ENCODE data around the gene PLCD3.

The PLCD3 gene

GRCh38 chr17:45118691-45119090, 13.6 kb downstream of the PLCD3 start:
- Mint-ChIP-seq H3K27me3 (no peaks in the 10 kb centered on the region), H3K4me3 (no peak overlapping the region), H3K4me1 (ENCODE audit: low read depth) (peaks cover 2% of the 10 kb centered on the region)

DNA sequence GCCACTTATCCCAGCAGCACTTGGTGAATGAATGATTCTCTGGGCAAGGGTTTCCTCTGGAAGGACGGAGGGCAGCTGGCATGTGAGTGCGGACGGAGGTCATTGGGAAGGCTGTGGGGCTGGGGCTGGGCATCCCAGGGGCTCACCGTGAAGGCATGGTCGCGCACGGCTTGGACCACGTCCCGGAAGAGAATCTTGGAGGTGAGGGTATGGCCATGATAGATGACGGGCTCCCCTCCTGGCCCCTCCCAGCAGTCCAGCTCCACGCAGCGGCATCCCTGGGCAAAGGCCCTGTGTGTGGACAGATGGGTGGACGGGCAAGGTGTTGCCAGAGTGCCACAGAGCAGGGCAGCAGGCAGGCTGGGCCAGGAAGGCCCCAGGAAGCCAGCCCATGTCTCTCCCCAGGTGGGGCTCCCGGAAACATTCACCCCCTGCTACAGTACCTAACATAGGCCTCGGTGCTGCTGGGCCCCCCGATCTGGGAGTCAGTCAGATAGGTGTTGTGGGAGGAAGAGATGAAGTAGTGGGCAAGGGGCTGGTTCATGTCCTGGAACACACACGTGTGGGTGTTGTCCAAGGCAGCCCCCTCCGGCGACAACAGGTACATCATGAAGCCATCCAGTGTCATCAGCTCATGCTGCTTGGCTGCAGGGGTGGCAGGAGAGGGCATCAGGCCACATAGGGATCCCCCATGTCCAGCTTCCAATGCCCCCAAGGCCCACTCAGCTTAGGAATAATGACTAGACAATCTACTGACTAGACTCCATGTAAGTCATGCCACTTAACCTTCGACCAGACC, 14.3 kb downstream of the PLCD3 start:
- no peaks in the 10 kb centered on the region for H3K9me3 Mint-ChIP-seq (ENCODE audit: low read depth)
- no peaks in the 10 kb centered on the region for H3K36me3 Mint-ChIP-seq
- H3K27me3 Mint-ChIP-seq: no peaks in the 10 kb centered on the region
- peaks cover 2% of the 10 kb centered on the region for H3K4me1 Mint-ChIP-seq (ENCODE audit: low read depth)
- no peak overlapping the region for H3K4me3 Mint-ChIP-seq
- H3K27ac Mint-ChIP-seq: no peak overlapping the region

More at GRCh38 chr17:45118691-45119090, 13.6 kb downstream of the PLCD3 start:
- H3K36me3 Mint-ChIP-seq: no peaks in the 10 kb centered on the region
- no peak overlapping the region for H3K27ac Mint-ChIP-seq
- H3K9me3 Mint-ChIP-seq (ENCODE audit: low read depth): no peaks in the 10 kb centered on the region

GRCh38 chr17:45117334-45117733, 15.0 kb downstream of the PLCD3 start:
- H3K27me3 Mint-ChIP-seq: no peaks in the 10 kb centered on the region
- H3K4me3 Mint-ChIP-seq: no peak overlapping the region
- no peak overlapping the region for H3K27ac Mint-ChIP-seq
- H3K4me1 Mint-ChIP-seq (ENCODE audit: low read depth): peaks cover 2% of the 10 kb centered on the region
- no peaks in the 10 kb centered on the region for H3K36me3 Mint-ChIP-seq
- no peaks in the 10 kb centered on the region for H3K9me3 Mint-ChIP-seq (ENCODE audit: low read depth)

GRCh38 chr17:45116434-45117016, 15.8 kb downstream of the PLCD3 start:
- Mint-ChIP-seq H3K4me1 (ENCODE audit: low read depth) (peaks cover 2% of the 10 kb centered on the region), H3K4me3 (no peak overlapping the region), H3K36me3 (no peaks in the 10 kb centered on the region), H3K27ac (no peak overlapping the region), H3K27me3 (no peaks in the 10 kb centered on the region), H3K9me3 (ENCODE audit: low read depth) (no peaks in the 10 kb centered on the region)

- no peaks in the 10 kb centered on the region for H3K27me3 Mint-ChIP-seq
- H3K27ac Mint-ChIP-seq: no peak overlapping the region
- no peaks in the 10 kb centered on the region for H3K9me3 Mint-ChIP-seq (ENCODE audit: low read depth)
- no peaks in the 10 kb centered on the region for H3K36me3 Mint-ChIP-seq
- H3K4me1 Mint-ChIP-seq (ENCODE audit: low read depth): no peaks in the 10 kb centered on the region
- no peak overlapping the region for H3K4me3 Mint-ChIP-seq
Observed at GRCh38 chr17:45115871-45116270, 16.4 kb downstream of the PLCD3 start.

- Mint-ChIP-seq H3K4me1 (ENCODE audit: low read depth) (no peaks in the 10 kb centered on the region), H3K27me3 (no peaks in the 10 kb centered on the region), H3K4me3 (no peak overlapping the region), H3K36me3 (no peaks in the 10 kb centered on the region), H3K27ac (no peak overlapping the region), H3K9me3 (ENCODE audit: low read depth) (no peaks in the 10 kb centered on the region)
Observed at GRCh38 chr17:45115015-45115625, 17.2 kb downstream of the PLCD3 start.

- no peak overlapping the region for H3K4me3 Mint-ChIP-seq
- H3K27ac Mint-ChIP-seq: no peak overlapping the region
- H3K9me3 Mint-ChIP-seq (ENCODE audit: low read depth): no peaks in the 10 kb centered on the region
- H3K36me3 Mint-ChIP-seq: no peaks in the 10 kb centered on the region
- no peaks in the 10 kb centered on the region for H3K4me1 Mint-ChIP-seq (ENCODE audit: low read depth)
- no peaks in the 10 kb centered on the region for H3K27me3 Mint-ChIP-seq
Observed at GRCh38 chr17:45114117-45114932, 18.0 kb downstream of the PLCD3 start.

DNA sequence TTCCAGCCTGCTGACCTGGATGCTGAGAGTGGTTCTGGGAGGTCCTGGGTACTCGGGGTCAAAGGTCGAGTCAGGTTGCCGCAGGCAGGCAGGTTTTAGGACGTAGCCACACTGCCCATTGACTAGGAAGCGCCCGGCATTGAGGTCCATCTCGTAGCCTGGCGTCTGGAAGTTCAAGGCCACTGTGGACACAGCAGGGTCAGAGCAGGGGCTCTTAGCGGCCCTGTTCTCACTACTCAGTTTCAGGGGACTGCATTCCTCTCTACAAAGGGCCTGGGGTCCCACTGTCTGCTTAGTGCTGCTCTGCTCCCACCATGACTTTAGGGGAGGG, 18.9 kb downstream of the PLCD3 start:
- H3K27me3 Mint-ChIP-seq: no peaks in the 10 kb centered on the region
- H3K27ac Mint-ChIP-seq: no peak overlapping the region
- no peaks in the 10 kb centered on the region for H3K4me1 Mint-ChIP-seq (ENCODE audit: low read depth)
- H3K4me3 Mint-ChIP-seq: no peak overlapping the region
- no peaks in the 10 kb centered on the region for H3K9me3 Mint-ChIP-seq (ENCODE audit: low read depth)
- H3K36me3 Mint-ChIP-seq: no peaks in the 10 kb centered on the region

GRCh38 chr17:45112559-45113423, 19.5 kb downstream of the PLCD3 start:
- Mint-ChIP-seq H3K36me3 (no peaks in the 10 kb centered on the region), H3K9me3 (ENCODE audit: low read depth) (no peaks in the 10 kb centered on the region), H3K4me3 (no peak overlapping the region), H3K27ac (no peak overlapping the region), H3K4me1 (ENCODE audit: low read depth) (no peaks in the 10 kb centered on the region), H3K27me3 (no peaks in the 10 kb centered on the region)

- H3K36me3 Mint-ChIP-seq: no peaks in the 10 kb centered on the region
Observed at GRCh38 chr17:45111850-45112249, 20.5 kb downstream of the PLCD3 start.

DNA sequence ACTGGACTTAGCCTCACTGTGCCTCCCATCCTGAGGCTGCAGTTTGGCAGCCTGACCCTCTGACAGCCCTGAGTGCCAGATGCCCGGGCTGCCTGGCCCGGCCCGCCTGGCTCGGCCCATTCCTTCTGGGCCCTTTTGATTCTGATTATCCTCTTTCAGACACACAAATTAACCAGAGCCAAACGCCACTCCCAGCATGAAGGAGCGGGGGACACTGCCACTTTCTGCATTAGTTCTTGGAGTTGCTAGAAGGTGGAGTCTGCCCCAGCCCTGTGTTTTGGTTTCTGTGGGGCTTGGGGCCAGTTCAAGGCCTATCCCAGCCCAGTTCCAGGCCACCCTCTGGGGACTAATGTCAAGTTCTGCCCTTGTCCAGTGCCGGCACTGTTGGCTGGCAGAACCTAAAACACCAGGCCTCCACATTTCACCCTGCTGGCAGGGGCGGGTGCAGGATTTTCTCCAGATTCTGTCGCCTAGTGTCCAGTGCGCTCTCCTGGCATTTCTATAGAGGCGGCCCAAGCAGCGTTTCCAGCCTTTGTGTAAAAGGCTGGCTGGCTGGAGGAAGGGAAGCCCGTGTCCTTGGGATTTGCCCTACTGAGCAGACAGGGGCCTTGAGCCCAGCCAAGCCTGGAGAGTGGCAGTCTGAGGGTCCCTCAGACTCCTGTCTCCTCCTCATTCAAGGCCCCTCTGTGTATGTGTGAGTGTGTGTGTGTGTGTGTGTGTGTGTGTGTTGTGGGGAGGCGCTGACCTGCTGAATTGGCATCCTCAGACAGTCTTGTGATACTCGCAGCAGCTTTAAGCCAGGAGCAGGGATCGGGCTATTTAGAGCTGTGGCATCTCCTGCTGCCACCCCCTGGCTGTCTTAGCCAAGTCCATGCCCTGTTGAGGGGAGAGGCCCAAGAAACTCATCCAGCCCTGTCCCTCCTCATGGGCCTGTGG, 21.4 kb downstream of the PLCD3 start:
- H3K36me3 Mint-ChIP-seq: no peaks in the 10 kb centered on the region
- no peaks in the 10 kb centered on the region for H3K9me3 Mint-ChIP-seq (ENCODE audit: low read depth)
- no peaks in the 10 kb centered on the region for H3K4me1 Mint-ChIP-seq (ENCODE audit: low read depth)
- no peak overlapping the region for H3K27ac Mint-ChIP-seq
- no peak overlapping the region for H3K4me3 Mint-ChIP-seq
- H3K27me3 Mint-ChIP-seq: no peaks in the 10 kb centered on the region

More at GRCh38 chr17:45111850-45112249, 20.5 kb downstream of the PLCD3 start:
- Mint-ChIP-seq H3K4me3 (no peak overlapping the region), H3K9me3 (ENCODE audit: low read depth) (no peaks in the 10 kb centered on the region), H3K27ac (no peak overlapping the region), H3K4me1 (ENCODE audit: low read depth) (no peaks in the 10 kb centered on the region), H3K27me3 (no peaks in the 10 kb centered on the region)

GRCh38 chr17:45108595-45109521, 23.5 kb downstream of the PLCD3 start:
- no peaks in the 10 kb centered on the region for H3K4me1 Mint-ChIP-seq (ENCODE audit: low read depth)
- no peak overlapping the region for H3K27ac Mint-ChIP-seq
- H3K36me3 Mint-ChIP-seq: no peaks in the 10 kb centered on the region
- H3K27me3 Mint-ChIP-seq: no peaks in the 10 kb centered on the region
- no peak overlapping the region for H3K4me3 Mint-ChIP-seq
- H3K9me3 Mint-ChIP-seq (ENCODE audit: low read depth): no peaks in the 10 kb centered on the region

DNA sequence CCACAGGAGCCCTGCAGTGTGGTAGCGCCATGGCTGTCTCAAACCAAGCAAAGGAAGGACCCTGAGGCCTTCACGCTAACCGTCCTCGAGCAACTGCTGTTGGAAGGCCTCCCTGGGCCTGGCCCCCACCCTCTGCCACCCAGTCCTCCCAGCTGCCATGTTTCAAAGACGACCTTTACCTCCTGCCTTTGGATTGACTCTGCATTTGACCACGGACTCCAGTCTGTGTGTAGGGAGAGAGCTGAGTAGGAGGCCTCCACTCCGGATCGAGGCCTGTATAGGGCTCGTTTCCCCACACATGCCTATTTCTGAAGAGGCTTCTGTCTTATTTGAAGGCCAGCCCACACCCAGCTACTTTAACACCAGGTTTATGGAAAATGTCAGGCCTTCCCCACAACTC, 24.3 kb downstream of the PLCD3 start:
- H3K9me3 Mint-ChIP-seq (ENCODE audit: low read depth): no peaks in the 10 kb centered on the region
- H3K4me3 Mint-ChIP-seq: no peak overlapping the region
- H3K36me3 Mint-ChIP-seq: no peaks in the 10 kb centered on the region
- H3K27ac Mint-ChIP-seq: no peak overlapping the region
- no peaks in the 10 kb centered on the region for H3K27me3 Mint-ChIP-seq
- H3K4me1 Mint-ChIP-seq (ENCODE audit: low read depth): no peaks in the 10 kb centered on the region
